GM23338 (cell line): ENCODE data around the gene SLC6A15.

Source experiments
- CREB1 ChIP-seq: fragments of 250-450 bp; sonication (Bioruptor Pico); IDR thresholded peaks from 2 replicates; pipeline ENCODE4 v1.5.0; 2020; ENCODE audit warnings: low read depth, mild to moderate bottlenecking, moderate library complexity
- CTCF ChIP-seq, 2 experiments: fragments of 200-600 bp in 1 of 2; sonication (generic) in 1 of 2; conservative IDR thresholded peaks; 2 replicates each; pipeline versions ENCODE4 v1.5.1 to v1.6.1; 2016 to 2017; ENCODE audit warnings: antibody characterized with exemption in 2 of 2, low read depth in 2 of 2, mild to moderate bottlenecking in 2 of 2, moderate library complexity in 1 of 2
- ETS1 ChIP-seq: IDR thresholded peaks from 2 replicates; pipeline ENCODE4 v1.6.1; 2016; ENCODE audit warnings: antibody characterized with exemption
- EZH2 ChIP-seq: fragments of 200-600 bp; sonication (generic); IDR thresholded peaks from one replicate; pipeline ENCODE4 v1.8.0; 2017; ENCODE audit warnings: antibody characterized with exemption, mild to moderate bottlenecking, low read depth; ENCODE audit not compliant: unreplicated experiment
- EZH2phosphoT487 ChIP-seq: fragments of 200-600 bp; sonication (generic); IDR thresholded peaks from one replicate; pipeline ENCODE4 v1.8.1; 2018; ENCODE audit warnings: antibody characterized with exemption; ENCODE audit not compliant: unreplicated experiment
- JUNB ChIP-seq: IDR thresholded peaks from one replicate; pipeline ENCODE4 v1.6.1; 2016; ENCODE audit warnings: antibody characterized with exemption; ENCODE audit not compliant: unreplicated experiment
- NANOG ChIP-seq: IDR thresholded peaks from 2 replicates; pipeline ENCODE4 v1.6.1; 2016; ENCODE audit warnings: antibody characterized with exemption, borderline replicate concordance
- POLR2AphosphoS5 ChIP-seq: IDR thresholded peaks from 2 replicates; pipeline ENCODE4 v1.6.1; 2016; ENCODE audit warnings: antibody characterized with exemption, low read depth
- REST ChIP-seq: IDR thresholded peaks from one replicate; pipeline ENCODE4 v1.6.1; 2018; ENCODE audit warnings: antibody characterized with exemption; ENCODE audit not compliant: unreplicated experiment

GRCh38 chr12:84919271-84919670, 6.7 kb upstream of the SLC6A15 start:
- TF ChIP-seq CTCF (conservative IDR thresholded peaks at IDR 0.05; ENCODE audit: low read depth in 2 of 2) (no peak), POLR2AphosphoS5 (no peak), EZH2 (no peak), REST (no peak), JUNB (no peak), EZH2phosphoT487 (no peak), ETS1 (no peak), NANOG (no peak), CREB1 (CRISPR knock-in tag) (no peak)
